Coronary artery (tissue), 2 donors: ENCODE data around the gene BAD.

Source experiments
- DNase-seq: peaks from one replicate; pipeline ENCODE4 v3.0.0-alpha.2; 2017; ENCODE audit warnings: low spot score
- H3K27ac ChIP-seq, 2 donors: fragments of 200-600 bp; sonication (generic); one replicate each; pipeline ENCODE4 v1.5.1; 2016 to 2019
- H3K4me3 ChIP-seq: fragments of 200-600 bp; sonication (generic); 2 replicates; pipeline ENCODE4 v1.5.1; 2016; ENCODE audit warnings: mild to moderate bottlenecking, moderate library complexity
- CTCF ChIP-seq: fragments of 200-600 bp; sonication (generic); IDR thresholded peaks from one replicate; pipeline ENCODE4 v1.5.1; 2019; ENCODE audit warnings: antibody characterized with exemption

Gene BAD

GRCh38 chr11:64305075-64305690 lies 20.7 kb upstream of the BAD start, which contains the start of gene ESRRA:
Gene ESRRA (plus strand): TSS chr11:64305524. CDS start chr11:64307180, 1,656 bp downstream.
- peak within 1 kb of the TSS; percentile 83 to 97 for H3K27ac ChIP-seq
- DNase-seq, result peak; percentile 99
- no peak for TF ChIP-seq CTCF
- H3K4me3 ChIP-seq, result peak within 1 kb of the TSS; percentile 99

- DNase-seq, result peak; percentile 93
- TF ChIP-seq CTCF, result peak; percentile 55
- Histone ChIP-seq H3K4me3 (peak overlapping the region; percentile 99), H3K27ac (peak overlapping the region; percentile 83 to 94)
Observed at GRCh38 chr11:64304316-64305072, 20.0 kb upstream of the BAD start.

GRCh38 chr11:64304032-64304315 lies 19.5 kb upstream of the BAD start:
- TF ChIP-seq CTCF, result no peak
- H3K27ac ChIP-seq, result peak overlapping the region in 1 of 2 donors; percentile 94
- DNase-seq, result no peak
- peak overlapping the region; percentile 99 for H3K4me3 ChIP-seq

GRCh38 chr11:64303109-64304031 lies 18.9 kb upstream of the BAD start:
- Histone ChIP-seq H3K4me3 (no peak overlapping the region), H3K27ac (peak overlapping the region in 1 of 2 donors; percentile 94)
- no peak for TF ChIP-seq CTCF
- DNase-seq, result no peak

- DNase-seq, result no peak
- H3K27ac ChIP-seq, result peak within 1 kb of the TSS in 1 of 2 donors; percentile 6
- no peak for TF ChIP-seq CTCF
- peak within 1 kb of the TSS; percentile 74 for H3K4me3 ChIP-seq
Observed at GRCh38 chr11:64299847-64300648, 15.6 kb upstream of the BAD start, which contains the start of gene CATSPERZ. Gene CATSPERZ (plus strand): TSS chr11:64300358. CDS start chr11:64300411, 53 bp downstream.
